ENCODE measurements around the gene OR2T29.
"Not testable (repeated sequence)": the region's sequence is repeated elsewhere in the genome, so short reads cannot be mapped to it uniquely, and the experiment has no call there.

The OR2T29 gene

GRCh38 chr1:248507773-248508172, 54.8 kb downstream of the OR2T29 start, which contains the start of gene OR2G6:
OR2G6 (plus strand) TSS chr1:248508073; CDS start chr1:248521647, 13,574 bp downstream.
- DNase-seq (ENCODE audit: low read depth): not testable (repeated sequence)
